Skin epidermis (tissue), 12 donors: ENCODE results near the gene CRYGA.
"Not testable (repeated sequence)": the region's sequence is repeated elsewhere in the genome, so short reads cannot be mapped to it uniquely, and the experiment has no call there.

Experiments used
- H3K27ac ChIP-seq, 21 experiments: fragments of 200-600 bp; sonication (generic) in 11 of 21; one replicate each; pipeline ENCODE4 v1.5.0; 2020; ENCODE audit warnings: mild to moderate bottlenecking in 3 of 21, inconsistent platforms in 2 of 21, moderate library complexity in 2 of 21
- H3K4me3 ChIP-seq, 7 experiments: fragments of 200-600 bp; sonication (generic) in 2 of 7; one replicate each; pipeline ENCODE4 v1.5.0; 2020; ENCODE audit warnings: inconsistent platforms in 2 of 7, mild to moderate bottlenecking in 2 of 7, moderate library complexity in 1 of 7

The CRYGA gene

GRCh38 chr2:208129744-208130711 is 33.4 kb downstream of the CRYGA start, which contains the start of gene CRYGC:
Gene CRYGC (minus strand): TSS chr2:208129828. CDS start chr2:208129792, 36 bp downstream.
- no peak within 1 kb of the TSS for H3K27ac ChIP-seq
- H3K4me3 ChIP-seq = no peak within 1 kb of the TSS

DNA sequence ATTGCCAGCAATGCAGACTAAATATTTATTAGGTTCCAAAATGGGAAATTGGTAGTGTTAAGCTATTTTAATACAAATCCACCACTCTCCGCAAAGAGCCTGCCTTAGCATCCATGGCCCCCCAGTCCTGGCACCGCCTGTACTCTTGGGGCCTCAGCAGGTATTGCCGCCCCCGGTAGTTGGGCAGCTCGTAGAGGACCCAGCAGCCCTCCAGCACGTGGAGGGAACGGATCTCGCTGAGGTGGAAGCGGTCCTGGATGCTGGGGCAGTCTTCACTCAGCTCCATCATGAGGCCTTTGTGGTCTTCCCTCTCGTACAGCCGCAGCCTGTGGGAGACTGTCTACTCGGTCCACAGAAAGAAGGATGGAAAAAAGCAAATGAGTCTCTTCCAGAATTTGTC is 35.3 kb downstream of the CRYGA start:
- no peak overlapping the region for H3K27ac ChIP-seq
- no peak overlapping the region for H3K4me3 ChIP-seq

GRCh38 chr2:208127090-208127489 is 36.3 kb downstream of the CRYGA start:
- H3K27ac ChIP-seq = no peak overlapping the region
- no peak overlapping the region for H3K4me3 ChIP-seq

DNA sequence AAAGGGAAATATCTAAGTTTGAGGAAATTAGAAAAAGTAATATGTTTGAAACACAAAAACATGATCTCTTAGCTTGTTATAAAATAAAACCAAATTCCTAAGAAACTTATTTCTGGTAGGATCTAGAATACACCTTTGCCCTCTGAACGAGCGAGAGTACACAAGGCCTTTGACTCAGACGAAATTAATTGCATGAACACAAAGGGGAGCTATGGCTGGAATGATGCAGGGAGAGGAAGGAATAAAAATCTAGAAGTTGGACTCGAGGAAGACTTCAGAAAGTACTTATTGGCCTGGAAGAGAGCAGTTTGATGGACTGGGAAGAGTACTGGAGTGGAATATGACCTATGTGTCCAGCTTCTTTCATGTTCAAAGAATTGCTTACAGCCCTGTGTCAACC is 38.1 kb downstream of the CRYGA start:
- H3K27ac ChIP-seq = no peak overlapping the region

GRCh38 chr2:208124013-208124715 is 39.2 kb downstream of the CRYGA start, which contains the start of gene CRYGD:
Gene CRYGD (minus strand): TSS chr2:208124524. CDS start chr2:208124473, 51 bp downstream.
- H3K4me3 ChIP-seq = peak within 1 kb of the TSS in 1 of 7 experiments; percentile 8
- H3K27ac ChIP-seq = not testable (repeated sequence)

More for the DNA sequence above, 38.1 kb downstream of the CRYGA start:
- H3K4me3 ChIP-seq = no peak overlapping the region

DNA sequence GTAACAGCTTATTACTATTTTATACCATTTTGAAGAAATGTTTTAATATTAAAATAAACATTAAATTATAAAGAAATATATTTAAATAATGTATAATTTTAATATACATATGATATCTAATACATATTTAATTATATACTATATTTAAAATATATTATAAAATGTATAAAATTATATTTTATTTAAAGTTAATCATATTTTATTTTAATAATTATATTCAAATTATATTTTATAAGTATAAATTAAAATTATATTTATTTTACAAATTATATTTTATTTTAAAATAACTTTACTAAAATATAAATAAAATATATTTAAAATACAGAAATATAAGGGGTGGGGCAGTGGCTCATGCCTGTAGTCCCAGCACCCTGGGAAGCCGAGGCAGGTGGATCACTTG is 41.1 kb downstream of the CRYGA start:
- Histone ChIP-seq H3K27ac (no peak overlapping the region), H3K4me3 (no peak overlapping the region)

DNA sequence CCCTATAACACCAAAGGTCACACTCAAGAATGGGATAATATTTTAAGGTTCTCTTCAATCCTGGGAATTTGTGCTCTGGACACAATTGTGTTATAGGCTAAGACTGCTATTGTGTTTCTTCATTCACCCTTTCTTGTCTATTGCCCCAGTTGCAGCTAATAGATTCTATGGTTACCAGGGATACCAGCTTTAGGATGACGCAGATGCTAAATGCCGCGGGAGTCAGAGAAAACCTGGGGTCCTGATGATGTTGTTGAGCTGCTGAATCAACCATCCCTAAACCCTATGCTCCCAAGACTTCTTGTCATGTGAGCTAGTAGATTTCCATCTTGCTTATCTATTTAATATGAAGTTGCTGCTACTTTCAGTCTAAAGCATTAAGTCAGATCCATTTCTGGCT is 44.5 kb downstream of the CRYGA start:
- H3K4me3 ChIP-seq = no peak overlapping the region
- H3K27ac ChIP-seq = no peak overlapping the region

GRCh38 chr2:208117390-208117789 is 46.0 kb downstream of the CRYGA start:
- H3K4me3 ChIP-seq, H3K27ac ChIP-seq: not testable (repeated sequence)

GRCh38 chr2:208112969-208113368 is 50.4 kb downstream of the CRYGA start:
- Histone ChIP-seq H3K27ac (no peak overlapping the region), H3K4me3 (no peak overlapping the region)

DNA sequence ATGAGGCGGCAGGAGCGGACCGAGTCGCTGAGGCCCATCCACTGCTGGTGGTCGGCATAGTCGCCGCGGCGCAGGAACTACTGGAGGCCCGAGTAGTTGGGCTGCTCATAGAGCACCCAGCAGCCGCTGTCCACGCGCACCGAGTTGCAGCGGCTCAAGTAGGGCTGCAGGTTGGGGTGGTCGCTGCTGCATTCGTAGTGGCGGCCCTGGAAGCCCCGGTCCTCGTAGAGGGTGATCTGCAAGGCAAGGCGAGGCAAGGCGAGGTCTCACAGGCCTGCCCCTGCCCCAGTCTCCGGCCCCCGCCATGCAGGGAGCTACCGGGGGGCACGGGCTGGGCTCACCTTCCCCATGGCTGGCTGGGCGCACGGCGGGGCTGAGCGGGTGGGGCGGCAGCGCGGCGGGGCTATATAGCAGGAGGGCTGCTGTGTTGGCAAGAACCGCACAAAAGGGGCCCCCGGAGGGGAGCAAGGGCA is 51.1 kb downstream of the CRYGA start:
- H3K4me3 ChIP-seq, H3K27ac ChIP-seq: not testable (repeated sequence)
